BJ (cell line): Measurements from ENCODE around the gene C21orf91. TPM values are rescaled to one million over a fixed set of nuclear protein-coding genes. Genes with fewer than 3 reads are reported as not detected.
"Not testable (repeated sequence)": the region's sequence is repeated elsewhere in the genome, so short reads cannot be mapped to it uniquely, and the experiment has no call there.

ENCODE experiments used
- CTCF ChIA-PET: fragments of 350-600 bp; formaldehyde crosslinking; extraction: SDS; loops from one replicate; lab custom pipeline; 2021; ENCODE audit warnings: antibody characterized with exemption, inconsistent platforms; lab: Yijun Ruan, JAX
- POLR2A ChIA-PET: fragments of 300-600 bp; sonication (Branson Sonifier 250); formaldehyde crosslinking; extraction: SDS; loops from one replicate; lab custom pipeline; 2021; ENCODE audit warnings: antibody characterized with exemption; lab: Charles Lee
- DNase-seq: peaks from one replicate; pipeline ENCODE4 v3.0.0-alpha.2; 2011; ENCODE audit warnings: low read depth
- H3K27me3 ChIP-seq: 2 replicates; pipeline ENCODE4 v1.6.0; 2011; ENCODE audit warnings: low read length; ENCODE audit not compliant: control insufficient read depth, insufficient read depth
- H3K36me3 ChIP-seq: 2 replicates; pipeline ENCODE4 v1.5.1; 2011; ENCODE audit warnings: low read length; ENCODE audit not compliant: control insufficient read depth, insufficient read depth
- H3K4me3 ChIP-seq: 2 replicates; pipeline ENCODE4 v1.5.1; 2011; ENCODE audit warnings: low read depth, mild to moderate bottlenecking, control low read depth, low read length
- CTCF ChIP-seq: IDR thresholded peaks from 2 replicates; pipeline ENCODE4 v1.5.1; 2011; ENCODE audit warnings: low read depth, mild to moderate bottlenecking, control low read depth, inconsistent platforms, low read length, moderate library complexity; ENCODE audit not compliant: insufficient read depth
- polyA plus RNA-seq: library from polyadenylated mRNA; depleted of rRNA; stranded (reverse); fragments of >200 nt; gene quantifications from 2 replicates; pipeline ENCODE4 v1.2.3, GENCODE V29; 2011

C21orf91 gene
- polyA plus RNA-seq, 1 experiment, result 3.4 TPM

GRCh38 chr21:17780539-17780938 lies 38.6 kb downstream of the C21orf91 start:
- no peaks in the 10 kb centered on the region for H3K36me3 ChIP-seq
- no peaks in the 10 kb centered on the region for H3K27me3 ChIP-seq
- ChIA-PET POLR2A (no interaction called here), CTCF (interaction anchor here (1.7 kb wide), 1 partner anchor 17 kb away, joined by 5 read pairs; no protein-coding TSS in a partner anchor)
- no peak for DNase-seq
- no peak overlapping the region for H3K4me3 ChIP-seq
- no peak for TF ChIP-seq CTCF

- CTCF ChIA-PET, result no interaction called here
- DNase-seq, result no peak
- Histone ChIP-seq H3K36me3 (no peaks in the 10 kb centered on the region), H3K4me3 (no peak overlapping the region), H3K27me3 (no peaks in the 10 kb centered on the region)
- TF ChIP-seq CTCF, result no peak
- POLR2A ChIA-PET, result no interaction called here
Observed at GRCh38 chr21:17779980-17780379, 39.2 kb downstream of the C21orf91 start.

- CTCF ChIA-PET, result no interaction called here
Observed at GRCh38 chr21:17779496-17779895, 39.7 kb downstream of the C21orf91 start.

GRCh38 chr21:17777072-17777765 lies 41.9 kb downstream of the C21orf91 start:
- H3K27me3 ChIP-seq, result no peaks in the 10 kb centered on the region
- no peak for DNase-seq
- POLR2A ChIA-PET, result no interaction called here
- CTCF ChIA-PET, result no interaction called here
- H3K4me3 ChIP-seq, result no peak overlapping the region
- no peak for TF ChIP-seq CTCF
- H3K36me3 ChIP-seq, result no peaks in the 10 kb centered on the region

More at GRCh38 chr21:17779496-17779895, 39.7 kb downstream of the C21orf91 start:
- Histone ChIP-seq H3K27me3 (no peaks in the 10 kb centered on the region), H3K4me3 (no peak overlapping the region), H3K36me3 (no peaks in the 10 kb centered on the region)
- no peak for TF ChIP-seq CTCF
- POLR2A ChIA-PET, result no interaction called here
- no peak for DNase-seq

GRCh38 chr21:17775431-17776126 lies 43.6 kb downstream of the C21orf91 start:
- no peak for DNase-seq
- ChIA-PET POLR2A (no interaction called here), CTCF (interaction anchor here (1.5 kb wide), 1 partner anchor 24 kb away, joined by 3 read pairs; no protein-coding TSS in a partner anchor)
- no peaks in the 10 kb centered on the region for H3K27me3 ChIP-seq
- H3K4me3 ChIP-seq, result no peak overlapping the region
- no peaks in the 10 kb centered on the region for H3K36me3 ChIP-seq
- no peak for TF ChIP-seq CTCF

- DNase-seq, H3K4me3 ChIP-seq, POLR2A ChIA-PET, H3K36me3 ChIP-seq, H3K27me3 ChIP-seq: not testable (repeated sequence)
- CTCF ChIA-PET, result interaction anchor here (1.5 kb wide), 1 partner anchor 23 kb away, joined by 3 read pairs; no protein-coding TSS in a partner anchor
Observed at GRCh38 chr21:17775021-17775420, 44.1 kb downstream of the C21orf91 start.
